Measurements from ENCODE around the gene KRTAP10-5.
"Not testable (repeated sequence)": the region's sequence is repeated elsewhere in the genome, so short reads cannot be mapped to it uniquely, and the experiment has no call there.

Gene KRTAP10-5

DNA sequence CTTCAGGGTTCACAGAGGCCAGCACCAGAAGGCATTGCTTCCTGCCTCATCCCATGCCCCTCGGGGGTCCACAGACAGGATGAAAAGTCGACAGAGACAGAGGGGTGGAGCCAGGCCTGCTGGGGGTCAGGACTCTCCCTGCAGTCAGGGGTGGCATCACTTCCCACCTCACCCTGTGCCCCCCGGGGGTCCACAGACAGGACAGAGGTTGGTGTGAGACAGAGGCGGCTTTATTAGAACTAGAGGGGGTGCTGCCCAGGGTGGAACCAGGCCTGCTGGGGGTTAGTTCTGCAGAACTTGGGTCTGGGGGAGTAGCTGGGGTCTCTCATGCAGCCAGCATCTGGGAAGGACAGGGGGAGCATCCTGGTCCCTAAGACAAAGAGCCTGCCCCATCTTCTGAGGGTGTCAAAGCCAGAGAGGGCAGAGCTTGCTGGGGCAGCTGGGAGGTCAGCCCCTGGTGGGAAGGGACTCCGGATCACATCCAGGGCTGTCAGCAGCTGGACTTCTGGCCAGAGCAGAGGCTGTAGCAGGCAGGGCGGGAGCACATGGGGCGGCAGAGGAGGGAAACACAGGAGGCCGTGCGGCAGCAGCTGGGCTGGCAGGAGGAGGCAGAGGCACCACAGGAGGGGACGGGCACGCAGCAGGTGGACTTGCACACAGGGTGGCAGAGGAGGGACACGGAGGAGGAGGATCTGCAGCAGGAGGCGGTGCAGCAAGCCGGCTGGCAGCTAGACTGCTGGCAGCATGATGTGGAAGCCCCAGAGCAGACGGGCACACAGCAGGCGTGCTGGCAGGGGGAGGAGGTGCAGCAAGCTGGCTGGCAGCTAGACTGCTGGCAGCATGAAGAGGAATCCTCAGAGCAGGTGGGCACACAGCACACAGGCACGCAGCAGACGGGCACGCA, 10.7 kb upstream of the KRTAP10-5 start:
- not testable (repeated sequence) for DNase-seq

DNA sequence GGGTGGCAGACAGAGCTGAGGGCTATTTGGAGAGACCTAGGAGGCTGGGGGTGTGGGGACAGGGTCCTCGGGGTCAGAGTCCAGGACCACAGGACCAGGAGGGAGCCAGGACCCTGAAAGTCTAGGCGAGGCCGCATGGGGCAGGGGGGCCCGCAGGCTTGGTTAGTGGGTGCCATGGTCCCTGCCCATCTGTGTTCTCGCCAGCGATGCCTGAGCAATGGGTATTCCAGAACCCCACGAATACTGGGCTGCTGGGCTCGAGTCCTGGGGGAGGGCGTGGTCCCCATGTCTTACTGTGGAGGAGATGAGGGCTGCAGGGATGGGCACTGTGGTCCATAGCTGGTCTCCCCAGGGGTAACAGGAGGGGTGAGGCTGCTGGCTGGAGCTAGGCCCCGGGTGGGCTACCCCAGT, 9.9 kb upstream of the KRTAP10-5 start:
- no peak for DNase-seq

DNA sequence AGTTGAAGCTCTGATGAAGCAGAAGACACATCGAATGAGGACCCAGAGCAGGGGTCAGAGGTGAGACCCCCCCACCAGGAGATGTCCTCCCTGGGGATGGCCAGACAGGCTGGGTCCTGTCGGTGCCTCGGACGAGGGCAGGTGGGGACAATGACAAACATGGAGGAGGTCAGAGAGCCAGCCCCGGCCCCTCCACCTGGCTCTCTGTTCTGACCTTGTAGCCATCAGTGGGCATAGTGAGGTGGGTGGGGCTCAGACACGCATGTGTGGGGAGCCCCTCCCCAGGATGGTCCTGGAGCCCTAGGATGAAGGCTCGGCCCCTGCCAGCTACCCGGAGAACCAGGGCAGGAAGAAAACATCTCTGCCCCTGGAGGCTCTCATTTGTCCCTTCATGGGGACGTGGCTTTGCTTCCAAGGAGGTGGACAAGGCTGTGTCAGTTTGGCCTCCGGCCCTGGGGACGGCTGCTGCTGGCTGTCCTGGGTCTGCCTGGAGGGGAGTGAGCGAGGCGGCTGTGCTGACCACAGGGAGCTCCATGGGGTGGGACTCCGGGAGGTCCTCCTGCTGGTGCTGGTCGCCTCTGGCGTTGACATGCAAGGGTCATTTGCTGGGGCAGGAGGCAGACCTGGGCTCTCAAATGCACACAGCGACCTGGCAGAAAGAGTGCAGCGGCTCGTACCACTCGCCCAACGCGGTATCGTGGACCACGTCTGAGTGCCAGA, 9.3 kb upstream of the KRTAP10-5 start:
- no peak for DNase-seq

DNA sequence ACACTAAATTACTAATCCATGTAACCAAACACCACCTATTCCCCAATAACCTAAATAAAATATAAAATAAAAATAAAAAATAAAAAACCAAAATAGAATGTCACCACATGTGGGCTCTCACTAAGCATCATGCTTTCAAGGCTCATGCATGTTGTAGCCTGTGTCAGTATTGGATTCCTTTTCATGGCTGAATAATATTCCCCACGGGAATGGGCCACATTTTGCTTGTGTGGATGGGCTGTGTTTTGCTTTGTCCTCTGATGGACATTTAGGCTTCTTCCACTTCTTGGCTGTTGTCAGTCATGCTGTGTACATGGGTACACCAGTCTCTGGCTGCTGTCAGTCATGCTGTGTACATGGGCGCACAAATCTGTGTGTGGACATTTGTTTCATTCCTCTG, 8.7 kb upstream of the KRTAP10-5 start:
- no peak for DNase-seq

DNA sequence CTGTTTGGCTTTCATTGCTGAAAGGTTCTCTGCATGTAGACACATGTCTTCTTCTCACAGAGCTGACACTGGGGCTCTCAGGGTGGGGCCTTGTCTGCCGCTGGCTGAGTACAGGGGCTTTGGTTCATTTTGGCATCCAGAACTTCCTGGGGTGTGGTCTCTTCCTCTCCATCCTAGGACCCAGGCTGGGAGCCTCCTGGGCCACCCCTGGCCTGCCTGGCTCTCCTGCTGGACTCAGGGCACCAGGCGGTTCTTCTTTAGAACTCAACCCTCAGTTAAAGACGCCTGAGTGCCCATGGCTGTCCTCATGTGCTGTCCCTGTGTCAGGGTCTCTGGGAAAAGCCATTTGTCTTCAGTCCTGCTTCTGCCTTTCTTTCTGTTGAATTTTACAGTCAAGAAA, 5.5 kb upstream of the KRTAP10-5 start:
- DNase-seq: no peak

DNA sequence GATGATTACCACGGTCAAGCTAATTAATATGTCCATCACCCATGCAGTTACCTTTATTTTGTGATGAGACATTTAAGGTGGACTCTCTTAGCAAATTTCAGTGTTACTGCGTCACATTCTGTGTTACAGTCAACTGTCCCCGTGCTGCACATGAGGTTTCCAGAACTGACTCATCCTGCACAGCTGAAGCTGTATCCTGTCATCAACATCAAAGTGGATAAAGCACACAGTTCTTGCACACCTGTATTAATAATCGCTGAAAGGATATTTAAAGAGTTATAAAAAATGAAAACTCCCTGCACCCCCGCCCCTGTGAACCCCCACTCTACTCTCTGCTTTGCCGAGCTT, 3.4 kb upstream of the KRTAP10-5 start:
- no peak for DNase-seq

DNA sequence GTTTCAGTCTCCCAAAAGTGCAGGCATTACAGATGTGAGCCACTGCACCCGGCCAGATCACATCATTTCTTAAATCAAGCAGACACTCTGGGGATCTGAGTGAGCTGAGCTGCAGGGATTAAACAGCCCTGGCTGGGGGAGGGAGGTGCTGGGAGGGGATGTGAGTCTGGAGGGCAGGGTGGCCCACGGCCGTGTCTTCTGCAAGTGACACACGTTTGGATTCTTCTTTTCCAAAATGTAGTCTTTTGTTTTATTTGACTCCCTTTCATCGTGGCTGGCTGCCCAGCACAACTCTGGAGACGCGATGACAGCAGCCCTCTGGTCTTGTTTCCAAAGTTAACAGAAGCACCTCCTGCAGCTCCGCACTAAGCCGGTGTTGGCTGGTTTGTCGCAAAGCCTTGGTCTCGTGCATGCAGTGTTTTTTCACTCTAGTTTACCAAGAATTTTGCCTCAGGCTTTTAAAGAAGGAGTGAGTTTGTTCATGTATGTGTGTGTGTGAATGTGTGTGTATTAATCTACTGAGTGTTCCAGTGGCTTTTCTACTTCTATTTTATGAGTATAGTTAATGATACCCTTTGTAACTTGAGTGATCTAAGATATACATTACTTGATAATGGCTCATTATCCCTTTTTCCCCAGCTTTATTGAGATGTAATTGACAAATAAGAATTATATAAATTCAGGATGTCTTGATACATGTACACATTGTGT, 2.8 kb upstream of the KRTAP10-5 start:
- DNase-seq: no peak

DNA sequence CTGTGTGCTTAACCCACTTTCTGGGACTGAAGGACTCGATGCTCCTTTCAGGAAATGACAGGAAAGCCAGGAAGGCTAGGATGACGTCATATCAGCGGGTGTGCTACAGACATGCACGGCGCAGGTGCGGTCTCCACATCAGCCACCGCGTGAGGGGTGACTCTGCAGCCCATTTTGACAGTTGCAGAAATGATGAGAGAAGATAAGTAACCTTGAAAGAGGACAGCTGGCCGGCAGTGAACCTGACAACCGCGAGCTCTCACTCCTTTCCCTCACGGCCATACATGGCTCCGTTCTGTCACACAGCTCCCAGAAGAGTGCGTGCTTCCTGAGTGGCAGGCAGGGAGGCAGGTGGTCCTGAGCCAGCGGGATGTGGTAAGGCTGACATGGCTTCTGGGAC, 1.7 kb upstream of the KRTAP10-5 start:
- DNase-seq: no peak

DNA sequence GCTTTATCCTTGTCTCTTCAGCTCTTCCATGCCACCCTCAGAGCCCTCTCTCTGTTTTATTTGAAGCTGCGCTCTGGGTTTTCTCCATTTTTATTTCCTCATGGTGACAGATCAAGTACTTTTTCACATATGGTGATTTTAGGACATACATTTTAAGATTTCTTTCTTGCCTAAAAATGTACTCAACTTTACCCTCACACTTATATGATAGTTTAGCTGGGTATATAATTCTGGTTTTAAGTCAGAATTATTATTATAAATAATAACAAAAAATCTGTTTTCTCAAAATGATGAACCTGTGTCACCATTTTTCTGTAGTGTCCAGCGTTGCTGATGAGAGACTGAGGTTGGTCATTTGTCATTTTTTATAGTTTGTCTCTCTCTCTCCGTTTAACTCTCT, 754 bp upstream of the KRTAP10-5 start:
- DNase-seq: no peak

DNA sequence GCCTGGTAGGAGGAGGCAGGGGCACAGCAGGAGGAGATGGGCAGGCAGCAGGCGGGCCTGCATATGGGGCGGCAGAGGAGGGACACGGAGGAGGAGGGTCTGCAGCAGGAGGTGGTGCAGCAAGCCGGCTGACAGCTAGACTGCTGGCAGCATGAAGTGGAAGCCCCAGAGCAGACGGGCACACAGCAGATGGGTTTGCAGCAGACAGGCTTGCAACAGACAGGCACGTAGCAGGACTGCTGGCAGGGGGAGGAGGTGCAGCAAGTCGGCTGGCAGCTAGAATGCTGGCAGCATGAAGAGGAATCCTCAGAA, 615 bp downstream of the KRTAP10-5 start:
- DNase-seq: no peak

DNA sequence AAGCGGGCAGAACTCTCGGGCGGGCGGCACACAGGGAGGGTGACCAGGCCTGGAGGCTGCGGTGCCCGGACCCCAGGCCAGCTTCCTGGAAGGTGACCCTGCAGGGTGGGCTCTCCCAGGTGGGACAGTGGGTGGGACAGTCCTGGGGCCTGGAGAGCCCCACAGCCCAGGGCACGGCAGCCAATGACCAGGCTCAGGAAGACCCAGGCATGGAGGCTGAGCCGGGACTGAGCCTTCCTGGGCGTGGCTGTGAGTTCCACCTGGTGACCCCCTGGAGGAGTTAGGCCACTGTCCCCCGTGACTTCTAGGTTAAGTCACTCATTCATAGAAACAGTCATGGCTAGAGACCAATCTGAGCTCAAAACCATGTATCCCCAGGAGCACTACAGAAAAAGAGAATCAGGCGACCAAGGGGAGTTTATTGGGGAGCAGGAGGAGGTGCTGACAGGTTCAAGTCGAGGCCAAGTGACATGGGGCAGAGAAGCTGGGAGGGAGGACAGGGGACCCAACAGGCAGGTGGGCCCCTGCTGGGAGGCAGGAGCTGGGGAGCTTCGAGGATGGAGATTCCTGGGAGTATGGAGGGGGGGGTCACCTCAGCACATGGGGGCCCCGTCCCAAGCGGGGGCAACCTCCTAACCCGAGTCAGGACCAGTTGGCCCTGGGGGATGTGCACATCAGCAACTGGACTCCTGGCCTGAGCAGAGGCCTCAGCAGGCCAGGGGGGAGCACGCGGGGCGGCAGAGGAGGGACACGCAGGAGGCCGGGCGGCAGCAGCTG, 1.2 kb downstream of the KRTAP10-5 start:
- DNase-seq: no peak

DNA sequence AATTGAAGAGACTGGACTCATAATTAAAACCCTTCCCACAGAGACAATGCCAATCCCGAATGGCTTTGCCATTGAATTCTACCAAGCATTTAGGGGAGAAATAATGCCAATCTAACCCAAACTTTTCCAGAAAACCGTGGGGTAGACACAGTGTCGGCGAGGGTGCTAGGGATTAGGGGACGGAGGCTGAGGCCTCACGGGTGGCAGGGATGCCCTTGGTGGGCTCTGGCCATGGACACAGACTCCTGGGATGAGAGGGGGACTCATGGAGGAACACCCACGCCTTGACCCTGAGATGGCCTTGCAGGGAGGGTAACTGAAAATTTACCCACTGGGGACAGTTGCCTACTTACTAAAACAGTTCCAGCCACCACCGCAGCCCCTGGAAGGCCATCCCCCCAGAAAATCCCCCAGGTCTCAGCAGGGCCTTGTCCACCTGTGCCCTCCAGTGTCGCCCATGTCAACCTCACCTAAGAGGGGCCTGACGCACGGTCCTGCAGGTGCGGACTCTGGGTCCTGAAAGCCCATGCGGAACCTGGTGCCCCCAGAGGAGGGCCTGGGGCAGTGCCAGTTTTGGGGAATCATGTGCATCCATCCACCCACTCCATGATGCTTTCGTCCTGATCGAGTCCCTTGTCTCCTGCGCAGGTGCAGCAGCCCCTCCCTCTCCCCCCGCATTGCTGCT, 1.9 kb downstream of the KRTAP10-5 start:
- DNase-seq: no peak

DNA sequence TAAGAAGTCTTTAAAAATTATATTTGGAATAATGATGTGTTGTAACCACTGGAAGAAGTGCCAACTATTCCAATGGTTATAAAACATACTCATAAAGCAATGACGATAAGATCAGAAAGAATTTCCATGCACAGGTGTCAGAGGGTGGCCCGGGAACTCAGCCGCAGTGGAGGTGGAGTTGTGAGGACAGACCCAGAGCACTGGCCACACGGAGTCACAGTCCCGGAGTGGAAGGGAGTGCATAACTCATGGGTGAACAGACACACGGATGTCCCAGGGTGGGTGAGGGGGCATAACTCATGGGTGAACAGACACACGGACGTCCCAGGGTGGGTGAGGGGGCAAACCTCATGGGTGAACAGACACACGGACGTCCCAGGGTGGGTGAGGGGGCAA, 4.4 kb downstream of the KRTAP10-5 start:
- DNase-seq: no peak

DNA sequence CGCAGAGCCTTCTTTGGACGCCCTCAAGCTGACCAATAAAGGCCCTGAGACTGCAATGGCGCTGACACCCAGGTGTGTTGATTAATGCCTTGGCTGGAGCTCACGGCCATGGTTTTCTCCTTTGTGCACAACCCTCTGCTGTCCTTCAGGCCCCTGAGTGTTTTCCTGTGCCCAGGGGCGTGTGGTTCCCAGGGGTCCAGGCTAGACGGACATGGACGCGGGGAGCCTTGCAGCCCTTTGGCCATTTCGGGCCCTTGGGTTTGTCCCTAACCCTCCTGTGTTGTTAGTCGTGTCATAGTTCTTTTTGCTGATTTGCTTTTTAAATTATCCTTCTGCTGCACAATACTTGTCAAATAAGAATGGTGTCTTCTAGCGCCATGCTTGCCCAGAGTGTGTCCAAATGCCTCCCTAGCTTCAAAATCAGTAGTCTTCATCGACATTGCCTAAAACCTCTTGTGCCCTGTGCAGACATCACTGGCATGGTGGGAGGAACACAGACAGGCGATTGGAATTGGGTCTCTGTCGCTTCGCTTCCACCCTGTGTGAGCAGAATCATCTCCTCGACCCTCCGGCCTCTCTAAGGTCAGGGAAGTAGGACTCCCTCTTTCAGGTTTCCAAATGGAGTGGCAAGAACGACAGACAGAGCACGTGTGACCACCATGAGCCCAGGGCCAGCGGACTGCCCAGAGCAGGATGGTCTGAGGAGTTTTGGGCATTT, 4.9 kb downstream of the KRTAP10-5 start:
- DNase-seq: no peak

DNA sequence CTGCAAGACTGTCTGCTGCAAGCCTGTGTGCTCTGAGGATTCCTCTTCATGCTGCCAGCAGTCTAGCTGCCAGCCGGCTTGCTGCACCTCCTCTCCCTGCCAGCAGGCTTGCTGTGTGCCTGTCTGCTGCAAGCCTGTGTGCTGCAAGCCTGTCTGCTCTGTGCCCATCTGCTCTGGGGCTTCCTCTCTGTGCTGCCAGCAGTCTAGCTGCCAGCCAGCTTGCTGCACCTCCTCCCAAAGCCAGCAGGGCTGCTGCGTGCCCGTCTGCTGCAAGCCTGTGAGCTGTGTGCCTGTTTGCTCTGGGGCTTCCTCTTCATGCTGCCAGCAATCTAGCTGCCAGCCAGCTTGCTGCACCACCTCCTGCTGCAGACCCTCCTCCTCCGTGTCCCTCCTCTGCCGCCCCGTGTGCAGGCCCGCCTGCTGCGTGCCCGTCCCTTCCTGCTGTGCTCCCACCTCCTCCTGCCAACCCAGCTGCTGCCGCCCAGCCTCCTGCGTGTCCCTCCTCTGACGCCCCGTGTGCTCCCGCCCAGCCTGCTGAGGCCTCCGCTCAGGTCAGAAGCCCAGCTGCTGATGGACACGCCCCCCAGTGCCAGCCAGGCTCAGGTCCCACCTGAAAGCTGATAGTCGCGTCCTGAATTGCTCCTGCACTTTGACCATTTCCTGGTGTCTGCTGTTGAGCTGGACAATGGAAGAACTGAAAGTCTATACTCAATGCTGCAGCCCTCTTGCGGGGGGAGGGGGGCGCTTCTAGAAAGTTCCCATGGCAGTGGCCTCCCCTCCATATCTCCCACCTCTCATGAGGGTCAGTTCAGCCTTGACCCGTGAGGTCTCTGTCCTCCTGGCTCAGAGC, 5.7 kb downstream of the KRTAP10-5 start:
- DNase-seq: no peak

DNA sequence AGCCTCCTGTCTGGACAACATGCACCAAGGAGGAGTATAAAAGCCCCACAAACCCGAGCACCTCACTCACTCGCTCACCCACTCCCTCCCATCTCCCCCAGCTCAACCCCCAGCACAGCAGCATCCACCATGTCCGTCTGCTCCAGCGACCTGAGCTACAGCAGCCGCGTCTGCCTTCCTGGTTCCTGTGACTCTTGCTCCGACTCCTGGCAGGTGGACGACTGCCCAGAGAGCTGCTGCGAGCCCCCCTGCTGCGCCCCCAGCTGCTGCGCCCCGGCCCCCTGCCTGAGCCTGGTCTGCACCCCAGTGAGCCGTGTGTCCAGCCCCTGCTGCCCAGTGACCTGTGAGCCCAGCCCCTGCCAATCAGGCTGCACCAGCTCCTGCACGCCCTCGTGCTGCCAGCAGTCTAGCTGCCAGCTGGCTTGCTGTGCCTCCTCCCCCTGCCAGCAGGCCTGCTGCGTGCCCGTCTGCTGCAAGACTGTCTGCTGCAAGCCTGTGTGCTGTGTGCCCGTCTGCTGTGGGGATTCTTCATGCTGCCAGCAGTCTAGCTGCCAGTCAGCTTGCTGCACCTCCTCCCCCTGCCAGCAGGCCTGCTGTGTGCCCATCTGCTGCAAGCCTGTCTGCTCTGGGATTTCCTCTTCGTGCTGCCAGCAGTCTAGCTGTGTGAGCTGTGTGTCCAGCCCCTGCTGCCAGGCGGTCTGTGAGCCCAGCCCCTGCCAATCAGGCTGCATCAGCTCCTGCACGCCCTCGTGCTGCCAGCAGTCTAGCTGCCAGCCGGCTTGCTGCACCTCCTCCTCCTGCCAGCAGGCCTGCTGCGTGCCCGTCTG, 6.6 kb downstream of the KRTAP10-5 start, which contains the start of gene KRTAP10-4:
TSS of gene KRTAP10-4 (plus strand) at position 100 of the 827 bp plus-strand sequence. CDS start at position 130, 30 bp downstream.
- DNase-seq: not testable (repeated sequence)

DNA sequence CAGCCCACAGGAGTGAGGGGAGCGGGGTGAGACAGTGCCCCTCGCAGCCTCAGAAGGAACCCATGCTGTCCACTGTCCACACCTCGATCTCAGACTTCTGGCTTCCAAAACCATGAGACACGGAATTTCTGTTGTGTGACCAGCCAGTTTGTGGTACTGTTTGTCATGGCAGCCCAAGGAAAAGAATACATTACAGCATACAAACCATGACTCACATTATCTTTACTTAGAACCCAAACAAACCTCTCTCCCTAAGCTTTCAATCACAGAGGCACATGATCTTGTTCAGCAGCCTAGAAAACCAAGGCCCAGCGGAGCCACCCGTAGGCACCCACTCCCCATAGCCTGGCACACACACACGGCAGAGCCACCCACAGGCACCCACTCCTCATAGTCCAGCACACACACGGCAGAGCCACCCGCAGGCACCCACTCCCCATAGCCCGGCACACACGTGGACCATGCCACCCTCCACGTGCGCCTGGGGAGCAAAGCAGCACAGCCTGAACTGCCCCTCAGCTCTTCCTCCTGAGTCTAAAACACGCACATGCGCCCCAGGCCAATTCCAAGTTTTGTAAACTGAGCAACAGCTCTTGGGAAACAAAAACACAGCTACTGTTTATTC, 7.3 kb downstream of the KRTAP10-5 start:
- no peak for DNase-seq

DNA sequence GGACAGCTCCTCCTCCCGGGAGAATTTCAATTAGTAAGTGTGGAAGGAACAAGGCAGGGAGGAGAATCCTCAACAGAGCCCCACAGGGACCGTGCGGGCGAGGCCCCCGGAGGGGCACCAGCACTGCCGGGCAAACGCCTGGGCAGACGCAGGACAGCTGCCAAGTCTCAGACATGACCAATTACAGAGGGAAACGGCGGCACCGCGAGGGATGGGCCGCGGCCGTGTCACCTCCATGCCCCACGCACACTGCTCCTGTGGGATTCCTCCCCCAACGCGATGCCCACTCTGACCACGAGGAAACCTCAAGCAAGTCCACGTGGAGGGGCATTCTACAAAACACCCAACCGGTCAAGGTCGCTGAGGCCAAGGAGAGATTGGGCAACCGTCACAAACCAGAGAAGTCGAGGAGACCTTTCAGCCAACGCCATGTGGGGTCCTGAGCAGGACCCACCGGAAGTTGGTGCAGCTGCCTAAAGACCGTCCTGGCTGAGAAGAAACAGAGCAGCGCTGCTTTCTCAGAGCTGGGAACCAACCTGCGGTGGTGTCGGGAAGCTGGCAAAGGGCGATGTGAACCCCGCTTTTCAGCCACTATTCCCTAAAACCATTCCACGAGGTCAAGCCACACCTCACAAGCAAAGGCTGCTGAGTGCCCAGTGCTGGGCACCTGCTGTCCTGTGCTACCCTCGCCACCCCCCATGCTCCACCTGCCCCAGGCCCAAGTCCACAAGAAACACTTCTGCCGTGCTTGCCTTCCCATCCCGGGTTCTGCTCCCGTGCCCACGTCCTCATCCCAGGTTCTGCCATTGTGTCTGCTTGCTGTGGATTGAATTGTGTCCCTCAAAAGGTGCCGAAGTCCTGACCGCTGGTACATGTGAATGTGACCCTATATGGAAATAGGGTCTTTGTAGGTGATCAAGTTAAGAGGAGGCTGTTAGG, 8.3 kb downstream of the KRTAP10-5 start:
- no peak for DNase-seq

All from activated naive CD4-positive, alpha-beta T cell (primary cell).